NCI-H2227 (cell line): ENCODE results near the gene DAPK2.
A peak's percentile ranks its signal among the peaks of the same experiment; 100 is the strongest.

Source experiments
- DNase-seq: peaks from one replicate; lab custom pipeline; 2025; ENCODE audit not compliant: unreplicated experiment; lab: John Stamatoyannopoulos, UW

DAPK2 gene

GRCh38 chr15:63945007-63945788 lies 101.1 kb downstream of the DAPK2 start:
- peak; percentile 54 for DNase-seq

DNA sequence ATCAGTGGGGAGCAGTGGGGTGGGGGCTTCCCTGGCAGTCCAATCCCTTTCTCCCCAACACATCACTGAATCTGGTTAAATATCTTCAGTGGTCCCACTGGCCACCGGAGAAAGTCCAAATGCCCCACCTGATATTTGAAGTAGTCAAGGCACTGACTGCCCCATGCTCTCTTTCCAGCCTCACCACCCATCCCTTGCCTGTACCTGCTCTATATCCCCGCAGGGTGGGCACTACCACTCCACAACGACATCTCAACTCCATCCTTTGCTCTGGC lies 101.7 kb downstream of the DAPK2 start:
- DNase-seq: no peak

DNA sequence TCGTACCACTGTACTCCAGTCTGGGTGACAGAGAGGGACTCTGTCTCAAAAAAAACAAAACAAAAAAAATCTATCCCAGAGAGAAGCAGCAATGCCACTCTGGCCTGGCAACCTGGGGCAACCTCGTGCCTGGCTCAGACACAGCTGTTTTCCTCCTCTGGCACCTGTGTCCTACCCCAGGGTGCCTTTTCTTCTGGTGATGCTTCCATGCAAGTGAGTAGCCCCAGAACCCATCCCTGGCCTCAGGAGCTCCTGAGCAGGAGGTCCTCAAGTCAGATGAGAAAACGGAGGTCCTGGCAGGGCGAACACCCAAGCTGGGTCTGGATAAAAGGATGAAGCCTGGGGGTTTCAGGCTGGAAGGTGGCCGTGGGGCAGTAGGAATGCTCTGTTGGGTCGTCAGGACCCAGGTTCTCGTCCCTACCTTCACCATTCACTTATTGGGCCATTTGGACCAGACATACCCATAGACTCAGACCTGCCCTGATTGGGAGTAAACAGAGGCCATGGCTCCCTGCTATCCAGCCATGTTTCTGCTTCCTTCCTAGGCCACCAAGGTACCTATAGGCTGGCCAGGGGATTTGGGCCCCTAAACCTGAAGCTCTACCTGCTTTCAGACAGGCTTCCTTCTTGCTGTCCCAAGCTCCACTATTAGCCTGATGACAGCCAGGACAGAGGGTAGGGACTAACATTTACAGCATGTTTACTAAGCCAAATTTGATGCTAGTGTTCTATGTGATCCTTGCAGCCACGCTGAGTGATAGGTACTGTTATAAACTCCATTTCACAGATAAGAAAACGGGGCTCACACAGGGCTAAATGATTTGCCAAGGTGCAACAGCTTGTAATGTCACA lies 102.2 kb downstream of the DAPK2 start:
- DNase-seq: no peak

GRCh38 chr15:63942486-63943365 lies 103.6 kb downstream of the DAPK2 start:
- DNase-seq: no peak

DNA sequence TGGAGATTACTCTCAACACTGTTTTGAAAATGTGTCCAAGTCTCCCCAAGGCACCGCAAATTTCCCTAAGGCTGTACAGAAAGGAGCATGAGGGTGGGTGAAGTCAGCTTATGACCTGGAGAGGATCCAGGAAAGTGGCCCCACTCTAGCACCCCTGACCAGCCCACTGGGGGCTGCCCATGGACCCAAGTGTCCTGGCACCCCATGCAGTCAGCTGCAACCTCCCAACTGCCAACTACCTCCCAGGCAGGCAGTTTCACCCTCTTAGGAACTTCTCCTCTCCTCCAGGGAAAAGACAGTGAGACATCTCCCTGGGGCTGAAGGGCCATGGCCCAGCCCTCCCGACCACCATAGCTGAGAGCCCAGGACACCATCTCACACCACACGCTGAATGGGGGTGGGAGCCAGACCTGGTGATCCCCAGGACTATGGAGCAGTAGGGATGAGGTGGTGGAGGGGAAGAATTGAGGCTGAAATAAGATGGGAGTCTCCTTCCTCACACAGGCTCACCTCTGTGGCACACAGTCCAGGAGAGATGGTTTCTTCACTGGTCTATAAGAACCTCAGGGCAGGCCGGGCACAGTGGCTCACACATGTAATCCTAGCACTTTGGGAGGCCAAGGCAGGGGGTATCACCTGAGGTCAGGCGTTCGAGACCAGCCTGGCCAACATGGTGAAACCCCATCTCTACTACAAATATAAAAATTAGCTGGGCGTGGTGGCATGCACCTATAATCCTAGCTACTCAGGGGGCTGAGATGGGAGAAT lies 104.4 kb downstream of the DAPK2 start:
- no peak for DNase-seq

GRCh38 chr15:63940966-63941620 lies 105.2 kb downstream of the DAPK2 start:
- DNase-seq: no peak

GRCh38 chr15:63939531-63940130 lies 106.7 kb downstream of the DAPK2 start:
- no peak for DNase-seq

- DNase-seq: no peak
Observed at GRCh38 chr15:63938486-63939061, 107.7 kb downstream of the DAPK2 start.

- DNase-seq: no peak
Observed at GRCh38 chr15:63933522-63933921, 112.8 kb downstream of the DAPK2 start.

DNA sequence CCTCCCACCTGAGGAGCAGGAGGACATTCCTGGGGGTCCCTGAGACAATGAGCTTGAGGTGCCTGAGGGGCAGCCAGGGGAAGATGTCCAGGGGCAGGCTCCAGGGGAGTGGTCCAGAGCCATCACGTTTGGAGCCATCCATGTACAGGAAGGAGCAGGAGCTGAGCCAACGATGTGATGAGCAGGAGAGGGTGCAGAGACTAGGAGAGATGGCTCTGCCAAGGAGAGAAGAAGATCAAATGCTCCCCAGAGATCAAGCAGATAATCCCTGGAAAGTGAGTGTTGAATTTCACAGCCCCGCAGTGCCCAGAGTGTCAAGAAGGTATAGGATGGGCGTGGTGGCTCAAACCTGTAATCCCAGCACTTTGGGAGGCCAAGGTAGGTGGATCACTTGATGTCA lies 114.7 kb downstream of the DAPK2 start:
- DNase-seq: no peak

- no peak for DNase-seq
Observed at GRCh38 chr15:63930034-63930433, 116.3 kb downstream of the DAPK2 start.

GRCh38 chr15:63928185-63928842 lies 118.0 kb downstream of the DAPK2 start:
- no peak for DNase-seq

DNA sequence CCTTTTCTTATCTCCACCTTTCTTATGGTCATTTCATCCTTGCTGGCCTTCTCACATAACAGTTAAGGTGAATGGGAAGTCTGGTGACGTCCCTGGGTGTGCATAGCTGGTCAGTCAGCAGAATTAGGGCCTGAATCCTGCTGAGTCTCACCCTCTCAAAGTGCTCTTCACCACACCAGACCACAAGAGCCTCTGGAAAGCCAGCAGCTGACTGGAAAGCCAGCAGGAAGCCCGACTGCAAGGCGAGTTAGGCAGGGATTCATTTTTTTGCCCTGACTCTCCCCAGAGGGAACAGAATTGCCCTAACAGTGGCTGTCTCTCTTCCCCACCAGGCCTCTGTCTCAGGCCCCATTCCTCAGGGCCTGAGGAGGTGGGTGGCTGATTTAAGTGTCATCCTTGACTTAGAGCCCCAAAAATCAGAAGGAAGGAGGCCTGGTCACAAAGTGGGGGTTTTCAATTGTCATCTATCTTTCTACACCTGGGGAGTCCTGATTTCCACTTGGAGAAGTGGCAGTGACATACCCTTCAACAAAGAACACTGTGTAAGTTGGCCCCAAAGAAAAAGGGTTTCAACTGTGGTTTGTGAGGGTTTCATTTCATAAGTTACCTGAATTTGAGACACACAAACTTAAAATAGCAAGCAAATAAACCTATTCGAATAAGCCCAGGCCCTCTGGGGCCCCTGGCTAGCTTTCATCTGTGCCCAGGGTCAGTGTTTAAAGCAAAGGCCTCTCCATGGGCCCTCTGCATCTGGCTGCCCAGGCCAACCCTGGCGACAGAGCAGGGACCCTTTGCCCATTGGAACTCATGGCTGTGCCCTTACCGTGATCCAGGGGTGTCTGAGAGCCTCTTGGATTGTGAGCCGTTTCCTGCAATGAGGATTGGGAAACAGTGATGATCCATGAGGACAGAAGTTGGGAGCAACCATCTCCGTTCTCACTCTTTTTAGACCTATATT lies 122.0 kb downstream of the DAPK2 start:
- no peak for DNase-seq

DNA sequence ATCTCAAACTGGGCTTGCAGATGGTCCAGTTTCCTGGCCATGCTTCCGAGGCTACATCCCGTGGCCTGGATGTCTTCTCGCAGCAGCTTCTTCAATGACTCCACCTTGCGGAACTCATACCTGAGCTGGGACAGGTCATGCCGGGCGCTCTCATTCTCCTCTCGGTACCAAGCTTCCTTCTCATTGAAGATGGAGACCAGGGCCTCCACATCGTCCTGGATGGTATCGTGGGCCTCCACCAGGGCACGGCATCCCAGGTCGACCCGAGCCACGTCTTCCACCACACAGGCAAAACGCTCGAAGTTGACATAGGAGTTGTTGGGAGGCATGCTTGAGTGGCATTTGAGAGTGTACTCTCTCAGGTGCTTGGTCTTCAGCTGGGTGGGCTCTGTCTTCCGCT lies 123.4 kb downstream of the DAPK2 start:
- DNase-seq: no peak

DNA sequence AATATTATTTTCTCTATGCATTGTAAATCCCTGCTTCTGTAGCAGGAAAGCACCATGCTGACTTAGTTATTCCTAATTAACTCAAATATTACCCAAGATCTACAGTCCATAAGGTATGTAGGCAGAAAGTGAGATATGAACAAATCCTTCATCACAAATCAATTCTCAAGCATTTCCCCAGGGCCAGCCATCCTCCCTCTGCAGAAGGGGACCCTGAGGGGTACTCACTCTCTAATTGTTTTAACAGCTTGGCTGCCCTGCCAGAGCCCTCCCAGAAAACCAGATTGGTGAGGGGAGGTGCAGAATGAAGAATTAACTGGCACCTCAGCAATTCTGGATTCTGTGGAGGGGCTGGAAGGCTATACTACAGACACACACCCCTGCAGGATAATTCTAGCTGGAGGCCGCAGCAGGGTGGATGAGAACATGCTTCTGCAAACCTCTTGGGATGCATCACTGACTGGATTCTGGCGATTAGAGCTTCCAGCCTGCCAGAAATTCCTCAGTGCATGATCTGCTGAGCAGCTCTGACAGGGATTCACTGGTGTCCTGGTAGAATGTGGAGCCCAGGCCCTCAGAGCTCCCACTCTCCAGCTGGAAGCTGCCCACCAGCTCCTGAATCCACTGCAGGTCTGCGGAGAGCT lies 123.9 kb downstream of the DAPK2 start:
- DNase-seq: no peak

GRCh38 chr15:63920504-63921175 lies 125.6 kb downstream of the DAPK2 start:
- DNase-seq: no peak

DNA sequence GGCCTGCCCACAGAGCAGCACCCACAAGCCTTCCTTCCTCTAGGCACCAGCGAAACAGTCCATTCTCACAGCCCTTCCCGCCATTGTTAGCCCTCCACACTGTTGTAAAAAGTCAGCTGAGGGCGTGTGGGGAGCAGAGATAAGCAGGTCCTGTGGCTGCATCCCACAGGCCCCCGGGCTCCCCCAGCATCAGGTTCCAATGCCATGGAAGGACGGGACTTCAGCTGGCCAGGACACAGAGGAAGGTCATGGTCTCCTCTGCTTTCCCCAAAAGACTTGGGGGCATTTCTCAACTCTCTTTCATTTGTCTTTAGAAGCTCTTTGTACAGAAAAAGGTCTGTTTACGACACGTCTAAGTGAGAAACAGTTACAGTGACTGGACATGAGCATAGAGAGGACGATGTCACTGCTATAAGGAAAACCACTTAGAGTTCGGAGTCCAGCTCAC lies 127.4 kb downstream of the DAPK2 start:
- DNase-seq: no peak
